GM12878 (cell line): ENCODE measurements around the gene BTBD9. TPM values are rescaled to one million over a fixed set of nuclear protein-coding genes. Genes with fewer than 3 reads are reported as not detected.

Experiments used
- ATAC-seq: fragments of 200-7000 bp; cut with Tn5 transposase; 3 replicates; pipeline ENCODE4 v1.9.1; 2020; ENCODE audit warnings: mild to moderate bottlenecking, moderate library complexity
- BruUV-seq: library from RNA; stranded (reverse); fragments of 400-500 nt; replicated peaks from 2 replicates; lab custom pipeline; 2021; lab: Mats Ljungman, UMichigan
- CTCF ChIA-PET: fragments of 300-600 bp; sonication (Branson Sonifier 250); formaldehyde crosslinking; extraction: SDS; loops from one replicate; lab custom pipeline; 2021; ENCODE audit warnings: inconsistent platforms; lab: Yijun Ruan, JAX
- POLR2A ChIA-PET: fragments of 350-600 bp; formaldehyde crosslinking; extraction: SDS; loops from one replicate; lab custom pipeline; 2021; ENCODE audit warnings: inconsistent platforms; lab: Charles Lee
- RAD21 ChIA-PET: fragments of 300-600 bp; sonication (Branson Sonifier 250); formaldehyde crosslinking; loops from one replicate; lab custom pipeline; 2023; ENCODE audit warnings: antibody characterized with exemption; ENCODE audit not compliant: unreplicated experiment; lab: Charles Lee
- SMC1A ChIA-PET: fragments of 300-600 bp; sonication (Branson Sonifier 250); formaldehyde crosslinking; loops from one replicate; lab custom pipeline; 2023; ENCODE audit not compliant: unreplicated experiment, uncharacterized antibody; lab: Charles Lee
- DNase-seq: peaks from one replicate; pipeline ENCODE4 v3.0.0-alpha.2; 2011; ENCODE audit warnings: low read depth, low spot score
- FAIRE-seq: peaks from 3 replicates; lab custom pipeline; 2011; peaks lifted over from hg19 to GRCh38; lab: Jason Lieb, UNC
- H2AFZ ChIP-seq: 2 replicates; pipeline ENCODE4 v1.6.0; 2011; ENCODE audit warnings: low read depth, low read length, control low read depth; ENCODE audit not compliant: control insufficient read depth
- H3K27ac ChIP-seq: 2 replicates; pipeline ENCODE4 v1.5.1; 2011; ENCODE audit warnings: control low read depth; ENCODE audit not compliant: control insufficient read depth, insufficient read depth
- H3K27me3 ChIP-seq, 2 experiments: replicated peaks in 1 of 2; 2 replicates each; pipeline versions ENCODE4 v1.6.0 to v1.6.1; 2011; ENCODE audit warnings: low read length in 1 of 2; ENCODE audit not compliant: control insufficient read depth in 2 of 2, insufficient read depth in 2 of 2
- H3K36me3 ChIP-seq, 2 experiments: 2 replicates each; pipeline ENCODE4 v1.5.1; 2011; ENCODE audit warnings: low read length in 1 of 2; ENCODE audit not compliant: control insufficient read depth in 2 of 2, insufficient read depth in 2 of 2
- H3K4me1 ChIP-seq: 2 replicates; pipeline ENCODE4 v1.6.1; 2011; ENCODE audit warnings: mild to moderate bottlenecking, low read length, moderate library complexity, mixed read lengths; ENCODE audit not compliant: control insufficient read depth, insufficient read depth
- H3K4me2 ChIP-seq: 2 replicates; pipeline ENCODE4 v1.6.0; 2011; ENCODE audit warnings: control low read depth; ENCODE audit not compliant: control insufficient read depth, insufficient read depth
- H3K4me3 ChIP-seq: fragments of 200-600 bp; sonication (generic); 2 replicates; pipeline ENCODE4 v1.5.1; 2016
- H3K79me2 ChIP-seq: 2 replicates; pipeline ENCODE4 v1.6.0; 2011; ENCODE audit warnings: low read length; ENCODE audit not compliant: control insufficient read depth, insufficient read depth
- H3K9ac ChIP-seq: 2 replicates; pipeline ENCODE4 v1.8.0; 2011; ENCODE audit warnings: low read length, control low read depth, mixed read lengths; ENCODE audit not compliant: control insufficient read depth, insufficient read depth
- H3K9me3 ChIP-seq: replicated peaks from 3 replicates; pipeline ENCODE4 v1.5.1; 2011; ENCODE audit warnings: mild to moderate bottlenecking, low read length; ENCODE audit not compliant: control insufficient read depth, insufficient read depth
- H4K20me1 ChIP-seq: 2 replicates; pipeline ENCODE4 v1.6.0; 2011; ENCODE audit not compliant: control insufficient read depth, insufficient read depth
- ATF7 ChIP-seq: fragments of 450-650 bp; IDR thresholded peaks from 2 replicates; pipeline ENCODE4 v1.6.1; 2016; ENCODE audit warnings: low read depth, mild to moderate bottlenecking
- CBX5 ChIP-seq: sonication (generic); IDR thresholded peaks from 2 replicates; pipeline ENCODE4 v1.6.1; 2016; ENCODE audit warnings: low read depth, moderate library complexity, mild to moderate bottlenecking, inconsistent platforms
- MYB ChIP-seq: fragments of 150-350 bp; IDR thresholded peaks from 2 replicates; pipeline ENCODE4 v1.6.1; 2014; ENCODE audit warnings: mild to moderate bottlenecking, low read depth, low read length, borderline replicate concordance
- NFYB ChIP-seq: IDR thresholded peaks from 2 replicates; pipeline ENCODE4 v1.6.1; 2011; ENCODE audit warnings: low read depth, mild to moderate bottlenecking, low read length, improper control_type of control experiment, moderate library complexity; ENCODE audit not compliant: insufficient read depth
- NR2C1 ChIP-seq: fragments of 450-650 bp; IDR thresholded peaks from 2 replicates; pipeline ENCODE4 v1.6.1; 2017; ENCODE audit warnings: antibody characterized with exemption, mild to moderate bottlenecking, moderate library complexity
- PML ChIP-seq: IDR thresholded peaks from 2 replicates; pipeline ENCODE4 v1.6.1; 2012; ENCODE audit warnings: low read length, inconsistent platforms
- RBBP5 ChIP-seq: fragments of 200-600 bp; sonication (generic); conservative IDR thresholded peaks from 2 replicates; pipeline ENCODE4 v1.6.1; 2016
- RFX5 ChIP-seq: IDR thresholded peaks from 2 replicates; pipeline ENCODE4 v1.6.1; 2011; ENCODE audit warnings: low read depth, low read length, improper control_type of control experiment
- SIX5 ChIP-seq: IDR thresholded peaks from 2 replicates; pipeline ENCODE4 v1.6.1; 2011; ENCODE audit warnings: mild to moderate bottlenecking, low read depth, low read length, moderate library complexity; ENCODE audit not compliant: severe bottlenecking
- SMC3 ChIP-seq: IDR thresholded peaks from 2 replicates; pipeline ENCODE4 v1.6.1; 2011; ENCODE audit warnings: low read length, improper control_type of control experiment, borderline replicate concordance
- SREBF1 ChIP-seq: IDR thresholded peaks from 2 replicates; pipeline ENCODE4 v1.6.1; 2012; ENCODE audit warnings: mild to moderate bottlenecking, low read length
- STAT1 ChIP-seq: fragments of 450-650 bp; conservative IDR thresholded peaks from 2 replicates; pipeline ENCODE4 v1.6.1; 2014; ENCODE audit warnings: antibody characterized with exemption, mild to moderate bottlenecking
- ZSCAN29 ChIP-seq: fragments of 450-650 bp; IDR thresholded peaks from 2 replicates; pipeline ENCODE4 v1.6.1; 2017; ENCODE audit warnings: mild to moderate bottlenecking, moderate library complexity
- ZZZ3 ChIP-seq: IDR thresholded peaks from 2 replicates; pipeline ENCODE4 v1.6.1; 2011; ENCODE audit warnings: low read depth; ENCODE audit not compliant: control insufficient read depth, insufficient read length
- WGBS: methylation state at CpG from one replicate; pipeline ENCODE4 v1.1.6; 2016; ENCODE audit warnings: low lambda C conversion rate; ENCODE audit not compliant: insufficient replicate concordance, insufficient coverage; ENCODE audit errors: missing lambda C conversion rate; 5-methylcytosine and 5-hydroxymethylcytosine counted together
- in situ Hi-C: fragments of 300-500 bp; cut with MboI; formaldehyde crosslinking; loops from 9 replicates; pipeline ENCODE4 v1.14.3; 2018; ENCODE audit warnings: mixed read lengths
- intact Hi-C: fragments of 100-400 bp; cut with micrococcal nuclease; formaldehyde crosslinking; loops from one replicate; pipeline ENCODE4 v1.14.2; 2022; ENCODE audit not compliant: unreplicated experiment
- polyA plus RNA-seq, 11 experiments: library from polyadenylated mRNA; depleted of rRNA in 4 of 11; unstranded in 6 of 11; stranded (reverse) in 5 of 11; fragments of >200 nt; fragmentation: Nextera tagmentation in 4 of 11; fragmentation: Illumina TruSeq in 1 of 11; extraction: Ambion mirVana in 4 of 11; extraction: Trizol in 1 of 11; gene quantifications; 1 replicate in 1 of 11; 2 replicates in 10 of 11; pipeline versions ENCODE4 v1.2.1 to v1.2.3, GENCODE V29; 2011 to 2016; ENCODE audit warnings: inconsistent platforms in 2 of 11, missing spikeins in 2 of 11, low read depth in 1 of 11
- total RNA-seq, 4 experiments: library from RNA; depleted of rRNA in 3 of 4; stranded (reverse); fragments of >200 nt in 3 of 4; fragmentation: Illumina TruSeq in 1 of 4; extraction: Trizol in 1 of 4; gene quantifications; 2 replicates each; pipeline versions ENCODE4 v1.2.1 to v1.2.3, GENCODE V29; 2013 to 2021
- TF ChIP-seq, protein P1 (sequence below): fragments of 450-650 bp; IDR thresholded peaks from 2 replicates; pipeline ENCODE4 v1.6.1; 2016; ENCODE audit warnings: mild to moderate bottlenecking
- TF ChIP-seq, protein P2 (sequence below): IDR thresholded peaks from 2 replicates; pipeline ENCODE4 v1.6.1; 2012; ENCODE audit warnings: low read length, inconsistent platforms
- TF ChIP-seq, protein P3 (sequence below): fragments of 450-650 bp; IDR thresholded peaks from 2 replicates; pipeline ENCODE4 v1.6.1; 2017; ENCODE audit warnings: mild to moderate bottlenecking, moderate library complexity

The BTBD9 gene
- total and polyA plus RNA-seq, 10 of the 15 experiments (the other 5 are each of a cell fraction or from before 2014, with no cell fraction given), result 0.22 to 8.6 (median 4.6) TPM

- TF ChIP-seq NFYB (no peak), SIX5 (no peak), PML (no peak), SREBF1 (no peak), RBBP5 (no peak)
- TF ChIP-seq, protein P1, sequence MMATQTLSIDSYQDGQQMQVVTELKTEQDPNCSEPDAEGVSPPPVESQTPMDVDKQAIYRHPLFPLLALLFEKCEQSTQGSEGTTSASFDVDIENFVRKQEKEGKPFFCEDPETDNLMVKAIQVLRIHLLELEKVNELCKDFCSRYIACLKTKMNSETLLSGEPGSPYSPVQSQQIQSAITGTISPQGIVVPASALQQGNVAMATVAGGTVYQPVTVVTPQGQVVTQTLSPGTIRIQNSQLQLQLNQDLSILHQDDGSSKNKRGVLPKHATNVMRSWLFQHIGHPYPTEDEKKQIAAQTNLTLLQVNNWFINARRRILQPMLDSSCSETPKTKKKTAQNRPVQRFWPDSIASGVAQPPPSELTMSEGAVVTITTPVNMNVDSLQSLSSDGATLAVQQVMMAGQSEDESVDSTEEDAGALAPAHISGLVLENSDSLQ, result no peak
- TF ChIP-seq, all 136 proteins: peak for 0
These were observed 216.0 kb downstream of the BTBD9 start (continued) for GRCh38 chr6:38423746-38424145.

DNA sequence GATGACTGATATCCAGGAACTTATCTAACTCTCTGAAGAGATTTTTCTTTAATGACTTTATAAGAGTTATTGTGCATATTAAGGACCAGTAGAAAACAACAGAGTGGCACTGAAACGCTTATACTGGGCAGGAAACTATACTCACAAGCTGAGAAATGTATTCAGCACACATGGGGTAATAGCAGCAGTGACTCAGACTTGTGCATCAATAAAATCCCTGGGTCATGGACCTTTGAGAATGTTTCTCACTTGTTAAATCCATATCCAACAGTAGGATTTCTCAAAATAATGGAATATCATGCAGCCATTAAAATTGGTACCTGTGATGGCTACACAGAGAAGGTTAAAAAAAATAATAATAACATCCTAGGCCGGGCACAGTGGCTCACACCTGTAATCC lies 219.5 kb downstream of the BTBD9 start:
- intact Hi-C loops, result no loop called here
- in situ Hi-C loops, result no loop called here
- TF ChIP-seq SMC3 (no peak), MYB (no peak), STAT1 (no peak), RFX5 (no peak), NR2C1 (no peak), ZZZ3 (no peak), CBX5 (no peak), ATF7 (no peak), ZSCAN29 (no peak)
- TF ChIP-seq, protein P2, sequence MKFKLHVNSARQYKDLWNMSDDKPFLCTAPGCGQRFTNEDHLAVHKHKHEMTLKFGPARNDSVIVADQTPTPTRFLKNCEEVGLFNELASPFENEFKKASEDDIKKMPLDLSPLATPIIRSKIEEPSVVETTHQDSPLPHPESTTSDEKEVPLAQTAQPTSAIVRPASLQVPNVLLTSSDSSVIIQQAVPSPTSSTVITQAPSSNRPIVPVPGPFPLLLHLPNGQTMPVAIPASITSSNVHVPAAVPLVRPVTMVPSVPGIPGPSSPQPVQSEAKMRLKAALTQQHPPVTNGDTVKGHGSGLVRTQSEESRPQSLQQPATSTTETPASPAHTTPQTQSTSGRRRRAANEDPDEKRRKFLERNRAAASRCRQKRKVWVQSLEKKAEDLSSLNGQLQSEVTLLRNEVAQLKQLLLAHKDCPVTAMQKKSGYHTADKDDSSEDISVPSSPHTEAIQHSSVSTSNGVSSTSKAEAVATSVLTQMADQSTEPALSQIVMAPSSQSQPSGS, result no peak
- TF ChIP-seq, protein P3, sequence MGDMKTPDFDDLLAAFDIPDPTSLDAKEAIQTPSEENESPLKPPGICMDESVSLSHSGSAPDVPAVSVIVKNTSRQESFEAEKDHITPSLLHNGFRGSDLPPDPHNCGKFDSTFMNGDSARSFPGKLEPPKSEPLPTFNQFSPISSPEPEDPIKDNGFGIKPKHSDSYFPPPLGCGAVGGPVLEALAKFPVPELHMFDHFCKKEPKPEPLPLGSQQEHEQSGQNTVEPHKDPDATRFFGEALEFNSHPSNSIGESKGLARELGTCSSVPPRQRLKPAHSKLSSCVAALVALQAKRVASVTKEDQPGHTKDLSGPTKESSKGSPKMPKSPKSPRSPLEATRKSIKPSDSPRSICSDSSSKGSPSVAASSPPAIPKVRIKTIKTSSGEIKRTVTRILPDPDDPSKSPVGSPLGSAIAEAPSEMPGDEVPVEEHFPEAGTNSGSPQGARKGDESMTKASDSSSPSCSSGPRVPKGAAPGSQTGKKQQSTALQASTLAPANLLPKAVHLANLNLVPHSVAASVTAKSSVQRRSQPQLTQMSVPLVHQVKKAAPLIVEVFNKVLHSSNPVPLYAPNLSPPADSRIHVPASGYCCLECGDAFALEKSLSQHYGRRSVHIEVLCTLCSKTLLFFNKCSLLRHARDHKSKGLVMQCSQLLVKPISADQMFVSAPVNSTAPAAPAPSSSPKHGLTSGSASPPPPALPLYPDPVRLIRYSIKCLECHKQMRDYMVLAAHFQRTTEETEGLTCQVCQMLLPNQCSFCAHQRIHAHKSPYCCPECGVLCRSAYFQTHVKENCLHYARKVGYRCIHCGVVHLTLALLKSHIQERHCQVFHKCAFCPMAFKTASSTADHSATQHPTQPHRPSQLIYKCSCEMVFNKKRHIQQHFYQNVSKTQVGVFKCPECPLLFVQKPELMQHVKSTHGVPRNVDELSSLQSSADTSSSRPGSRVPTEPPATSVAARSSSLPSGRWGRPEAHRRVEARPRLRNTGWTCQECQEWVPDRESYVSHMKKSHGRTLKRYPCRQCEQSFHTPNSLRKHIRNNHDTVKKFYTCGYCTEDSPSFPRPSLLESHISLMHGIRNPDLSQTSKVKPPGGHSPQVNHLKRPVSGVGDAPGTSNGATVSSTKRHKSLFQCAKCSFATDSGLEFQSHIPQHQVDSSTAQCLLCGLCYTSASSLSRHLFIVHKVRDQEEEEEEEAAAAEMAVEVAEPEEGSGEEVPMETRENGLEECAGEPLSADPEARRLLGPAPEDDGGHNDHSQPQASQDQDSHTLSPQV, result no peak

More for the DNA sequence above, 219.5 kb downstream of the BTBD9 start:
- Histone ChIP-seq H3K36me3 (no peaks in the 10 kb centered on the region), H4K20me1 (no peaks in the 10 kb centered on the region), H3K27me3 (no peaks in the 10 kb centered on the region), H3K4me1 (no peaks in the 10 kb centered on the region), H3K27ac (no peak overlapping the region), H3K4me3 (no peak overlapping the region), H2AFZ (no peak overlapping the region), H3K9ac (no peak overlapping the region), H3K4me2 (no peak overlapping the region), H3K9me3 (no peaks in the 10 kb centered on the region), H3K79me2 (no peaks in the 10 kb centered on the region)
- FAIRE-seq (no peak), DNase-seq (no peak), ATAC-seq (no peak)
- BruUV-seq, result no TSS peak
- ChIA-PET POLR2A (no interaction called here), CTCF (no interaction called here), SMC1A (interaction anchor here (1.0 kb wide), 1 partner anchor 14 kb away, joined by 5 read pairs; no protein-coding TSS in a partner anchor), RAD21 (no interaction called here)
- WGBS, result 76% methylated on average over 2 of the region's 2 CpGs
